IPS-NIHi7 (cell line): ENCODE results near the gene RPL38.

Source experiments
- DNase-seq: peaks from one replicate; pipeline ENCODE4 v3.0.0; 2012; ENCODE audit warnings: mixed read lengths; ENCODE audit errors: extremely low spot score

RPL38 gene

DNA sequence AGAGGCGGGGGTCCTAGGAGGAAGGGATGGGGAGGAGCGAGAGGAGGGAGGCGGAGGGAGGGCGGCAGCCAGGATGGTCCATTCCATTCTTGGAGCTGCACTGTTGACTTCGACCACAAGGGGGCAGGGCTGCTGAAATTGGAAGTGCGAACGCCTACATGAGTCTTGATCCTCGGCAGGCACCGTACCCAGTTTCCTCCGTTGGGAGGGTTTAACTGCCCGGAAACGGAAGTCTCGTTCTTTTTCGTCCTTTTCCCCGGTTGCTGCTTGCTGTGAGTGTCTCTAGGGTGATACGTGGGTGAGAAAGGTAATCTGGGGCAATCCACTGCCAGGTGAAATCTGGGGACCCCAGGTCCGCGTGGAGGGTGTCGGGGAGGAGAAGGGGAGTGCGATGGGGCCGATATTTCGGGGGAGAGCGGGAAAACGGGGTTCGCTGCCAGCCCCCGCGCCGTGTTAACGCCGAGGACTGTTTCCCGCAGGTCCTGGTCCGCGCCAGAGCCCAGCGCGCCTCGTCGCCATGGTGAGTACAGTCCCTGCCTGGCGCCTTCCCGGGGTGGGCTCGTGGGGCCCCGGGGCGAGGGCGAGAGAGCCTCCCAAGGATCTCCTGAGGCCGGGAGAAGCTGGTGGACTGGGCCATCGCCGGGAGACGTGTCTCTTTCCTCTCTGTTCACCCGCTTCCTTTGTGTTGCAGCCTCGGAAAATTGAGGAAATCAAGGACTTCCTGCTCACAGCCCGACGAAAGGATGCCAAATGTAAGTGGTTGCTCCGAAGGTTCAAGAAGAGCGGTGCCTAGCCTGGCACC, at the start of gene RPL38:
TSS of gene RPL38 (plus strand) at position 240 of the 802 bp plus-strand sequence. CDS start at position 518, 278 bp downstream.
- peak; percentile 94 for DNase-seq

DNA sequence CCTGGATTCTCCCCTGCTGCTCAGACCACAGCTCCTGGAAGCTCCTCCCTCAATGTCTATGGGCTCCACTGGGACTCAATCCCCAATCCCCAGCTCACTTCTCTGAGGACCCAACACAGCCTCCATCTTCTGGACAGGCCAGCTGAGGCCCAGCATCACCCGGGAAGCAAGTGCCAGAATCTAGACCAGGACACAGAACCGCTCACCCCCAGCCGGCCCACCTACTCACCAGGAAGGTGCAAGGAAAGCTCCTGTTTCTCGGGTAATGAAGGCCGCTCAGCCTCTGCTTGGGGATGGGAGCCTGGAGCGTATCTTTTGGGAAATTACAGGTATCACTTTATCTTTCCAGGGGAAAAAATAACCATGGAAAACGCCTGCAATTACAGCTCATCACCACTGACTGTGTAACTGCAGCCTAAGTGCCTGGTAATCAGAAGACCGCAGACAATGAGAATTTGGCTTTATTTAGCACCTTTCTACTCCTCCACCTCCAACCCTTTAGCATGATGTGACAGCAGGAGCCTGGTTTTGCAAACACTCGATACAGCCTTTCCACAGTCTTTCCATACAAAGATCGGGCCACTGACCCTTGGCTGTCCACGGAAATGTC, 49.6 kb upstream of the RPL38 start:
- DNase-seq: no peak

DNA sequence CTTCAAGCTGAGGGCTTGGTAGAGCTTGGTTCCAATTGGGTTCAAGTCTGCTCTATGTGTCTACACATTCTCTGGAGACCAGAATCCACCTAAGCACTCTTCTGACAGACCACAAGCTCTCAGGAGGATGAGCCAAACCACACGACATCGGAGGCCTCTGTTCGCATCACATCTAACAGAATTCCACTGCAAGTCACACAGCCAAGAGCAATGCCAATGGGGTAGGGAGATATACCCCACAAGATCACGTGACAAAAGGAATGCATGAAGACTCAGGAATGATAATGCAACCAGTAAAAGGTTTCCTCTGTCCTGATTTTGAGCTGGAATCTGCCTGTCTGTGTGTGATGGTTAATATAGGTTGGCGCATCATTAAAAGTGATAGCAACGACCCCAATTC, 46.6 kb upstream of the RPL38 start:
- DNase-seq: no peak

DNA sequence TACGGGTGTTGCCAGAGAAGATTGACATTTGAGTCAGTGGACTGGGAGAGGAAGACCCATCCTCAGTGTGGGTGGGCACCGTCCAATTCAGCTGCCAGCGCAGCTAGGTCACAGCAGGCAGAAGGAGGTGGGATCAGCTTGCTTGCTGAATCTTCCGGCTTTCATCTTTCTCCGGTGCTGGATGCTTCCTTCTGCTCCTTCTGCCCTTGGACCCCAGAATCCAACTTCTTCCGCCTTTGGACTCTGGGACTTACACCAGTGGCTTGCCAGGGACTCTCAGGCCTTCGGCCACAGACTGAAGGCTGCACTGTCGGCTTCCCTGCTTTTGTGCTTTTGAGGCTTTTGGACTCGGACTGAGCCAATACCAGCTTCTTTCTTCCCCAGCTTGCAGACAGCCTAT, 46.1 kb upstream of the RPL38 start:
- no peak for DNase-seq

DNA sequence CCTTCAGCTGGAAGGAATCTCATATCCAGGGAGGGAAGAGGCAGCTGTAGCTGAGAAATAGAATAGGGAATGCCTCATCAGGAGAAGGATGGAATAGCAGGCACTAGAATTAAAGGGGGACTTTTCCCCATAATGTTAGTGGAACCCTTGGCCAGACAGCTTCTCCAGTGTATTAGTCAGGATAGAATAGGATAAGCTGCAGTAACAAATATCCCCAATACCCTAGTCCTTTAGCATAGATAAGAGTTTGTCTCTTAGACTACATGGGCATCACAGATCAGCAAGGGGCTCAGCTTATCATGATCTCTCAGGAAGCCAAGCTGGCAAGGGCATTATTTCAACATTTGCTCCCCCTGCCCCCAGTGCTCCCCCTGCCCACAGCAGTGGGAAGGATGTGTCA, 44.7 kb upstream of the RPL38 start:
- no peak for DNase-seq

DNA sequence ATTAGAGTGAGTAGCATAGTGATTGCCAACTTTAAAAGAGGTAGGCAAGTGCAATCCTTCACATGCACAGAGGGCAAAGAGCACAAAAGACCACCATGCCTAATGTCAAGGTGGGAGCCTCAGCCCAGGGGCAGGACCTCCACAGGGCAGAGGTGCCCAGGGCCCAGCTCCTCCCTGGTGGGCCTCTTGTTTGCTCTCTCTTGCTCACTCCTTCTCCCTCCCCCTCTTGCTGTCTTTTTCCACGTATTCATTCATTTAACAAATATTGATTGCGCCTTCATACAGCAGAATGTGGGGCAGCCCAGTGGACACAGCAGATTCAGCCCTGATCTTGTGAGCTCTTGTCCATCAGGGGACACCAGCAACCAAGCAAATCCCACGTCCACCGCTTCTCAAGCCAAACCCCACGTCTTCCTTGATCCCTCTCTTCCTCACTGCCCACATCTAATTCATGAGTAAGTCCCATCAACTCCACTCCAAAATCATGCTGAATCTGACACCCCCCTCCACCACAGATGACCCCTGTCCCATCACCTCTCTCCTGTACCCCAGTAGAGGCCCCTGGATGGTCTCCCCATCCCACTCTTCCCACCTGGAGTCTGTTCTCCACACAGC, 44.1 kb upstream of the RPL38 start:
- no peak for DNase-seq

DNA sequence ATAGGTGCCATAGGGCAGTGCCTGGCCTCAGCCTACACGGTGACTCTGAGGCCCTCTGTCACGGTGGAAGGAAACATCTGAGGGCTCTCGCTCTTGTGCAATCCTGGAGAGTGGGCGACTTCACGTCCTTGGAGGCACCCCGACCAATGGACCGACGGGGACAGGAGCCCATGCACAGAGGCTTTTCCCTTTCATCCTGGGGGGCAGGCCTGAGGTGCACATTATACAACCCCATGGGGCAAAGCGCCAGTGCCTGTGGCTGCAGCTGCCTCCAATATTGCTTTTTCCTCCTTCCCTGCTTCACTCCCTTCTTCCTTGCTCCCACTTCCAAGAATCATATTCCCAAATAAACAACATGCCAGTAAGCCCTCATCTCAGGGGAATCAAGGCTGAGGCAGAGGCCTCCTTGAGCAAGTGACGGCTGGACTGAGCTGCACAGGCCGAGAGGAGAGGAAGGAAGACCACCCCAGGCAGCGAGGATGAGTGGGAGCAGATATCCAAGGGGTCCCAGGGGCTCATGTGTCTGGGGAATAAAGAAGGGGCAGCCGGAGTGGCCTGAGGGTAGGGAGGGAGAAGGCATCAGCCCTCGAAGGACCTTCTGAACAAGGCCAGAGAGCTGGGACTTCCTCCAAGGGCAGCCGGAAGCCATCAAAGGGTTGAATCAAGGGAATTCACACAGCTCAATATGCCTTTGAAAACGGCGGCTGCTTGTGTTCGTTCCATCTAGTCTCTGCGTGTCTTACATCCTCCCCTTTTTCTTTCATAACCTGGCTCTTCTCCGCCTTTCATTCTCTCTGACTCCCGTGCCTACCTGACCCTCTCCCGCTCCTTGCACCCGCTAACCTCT, 42.6 kb upstream of the RPL38 start:
- no peak for DNase-seq

DNA sequence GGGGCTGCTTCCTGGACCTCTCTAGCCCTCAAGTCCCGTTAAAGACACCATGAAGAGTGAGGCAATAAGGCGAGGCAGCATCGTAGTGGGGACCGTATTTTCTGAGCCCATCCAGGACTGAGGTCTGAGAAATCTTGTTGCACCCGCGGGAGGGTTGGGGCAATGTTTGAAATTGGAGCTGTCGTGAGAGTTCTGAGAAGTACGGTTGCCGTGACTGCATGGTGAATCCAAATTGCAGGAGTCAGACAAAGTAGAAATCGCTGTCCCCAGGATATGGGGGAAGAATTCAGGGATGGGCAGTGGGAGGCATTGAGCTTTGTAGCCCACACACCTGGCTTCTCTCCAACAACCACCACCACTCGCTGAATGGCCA, 42.0 kb upstream of the RPL38 start:
- no peak for DNase-seq

DNA sequence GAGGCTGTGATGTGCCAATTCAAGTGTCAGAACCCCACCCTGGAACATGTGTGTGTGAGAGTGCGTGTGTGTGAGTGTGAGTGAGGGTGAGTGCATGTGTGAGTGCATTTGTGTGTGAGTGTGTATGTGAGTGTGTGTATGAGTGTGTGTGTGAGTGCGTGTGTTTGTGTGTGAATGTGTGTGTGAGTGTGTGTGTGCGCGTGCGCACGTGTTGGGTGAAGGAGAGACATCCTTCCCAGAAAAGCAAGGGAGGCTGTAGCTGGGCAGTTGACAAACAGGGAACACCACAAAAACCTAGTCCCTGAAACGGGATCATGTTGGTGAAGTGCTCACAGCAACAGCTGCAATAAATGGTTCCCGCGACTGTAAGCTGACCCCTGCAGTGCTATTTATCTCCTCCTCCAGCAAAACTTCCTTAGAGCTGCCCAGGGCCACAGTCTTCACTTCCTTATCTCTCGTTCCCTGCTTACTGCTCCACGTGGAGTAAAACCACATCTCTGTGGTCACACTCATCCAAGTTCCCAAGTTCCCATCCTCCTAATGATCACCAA, 40.1 kb upstream of the RPL38 start:
- DNase-seq: no peak

DNA sequence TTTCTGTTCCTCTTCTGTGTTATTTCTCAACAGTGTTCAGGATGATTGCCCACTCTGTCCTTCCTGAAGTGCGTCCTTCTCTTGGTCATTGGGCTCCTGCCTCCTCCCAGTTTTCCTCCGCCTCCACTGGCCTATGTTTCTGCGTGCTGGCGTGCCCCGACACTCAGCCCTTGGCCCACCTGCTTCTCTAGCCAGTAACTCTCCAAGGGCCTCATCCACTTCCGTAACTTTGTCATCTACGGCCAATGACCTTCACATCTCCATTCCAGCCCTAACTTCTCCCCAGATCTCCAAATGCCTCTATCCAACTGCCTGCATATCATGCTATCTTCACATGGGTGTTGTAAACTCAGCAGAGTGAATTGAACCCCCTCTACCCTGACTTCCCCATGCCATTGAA, 39.6 kb upstream of the RPL38 start:
- DNase-seq: no peak

DNA sequence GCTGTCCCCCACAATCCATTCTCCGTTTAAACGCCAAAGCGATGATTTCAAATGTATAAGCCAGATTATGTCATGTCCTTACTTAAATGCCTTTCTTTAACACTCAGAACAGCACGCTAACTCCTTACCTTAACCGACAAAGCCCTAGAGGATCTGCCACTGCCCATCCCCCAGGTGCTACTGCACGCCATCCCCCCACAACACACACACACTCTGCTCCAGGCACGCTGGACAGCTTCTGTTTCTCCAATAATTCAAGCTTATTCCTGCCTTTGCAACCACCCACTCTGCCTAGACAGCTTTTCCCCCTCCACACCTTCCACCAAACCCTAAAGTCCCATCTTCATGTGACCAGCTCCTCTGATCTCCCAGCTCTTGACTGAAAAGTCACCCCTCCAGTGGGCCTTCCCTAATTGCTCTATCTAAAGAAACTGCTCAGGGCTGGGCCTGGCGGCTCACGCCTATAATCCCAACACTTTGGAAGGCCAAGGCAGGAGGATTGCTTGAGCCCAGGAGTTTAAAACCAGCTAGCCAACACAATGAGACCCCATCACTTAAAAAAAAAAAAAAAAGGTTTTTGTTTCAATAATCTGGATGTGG, 38.9 kb upstream of the RPL38 start:
- DNase-seq: no peak

DNA sequence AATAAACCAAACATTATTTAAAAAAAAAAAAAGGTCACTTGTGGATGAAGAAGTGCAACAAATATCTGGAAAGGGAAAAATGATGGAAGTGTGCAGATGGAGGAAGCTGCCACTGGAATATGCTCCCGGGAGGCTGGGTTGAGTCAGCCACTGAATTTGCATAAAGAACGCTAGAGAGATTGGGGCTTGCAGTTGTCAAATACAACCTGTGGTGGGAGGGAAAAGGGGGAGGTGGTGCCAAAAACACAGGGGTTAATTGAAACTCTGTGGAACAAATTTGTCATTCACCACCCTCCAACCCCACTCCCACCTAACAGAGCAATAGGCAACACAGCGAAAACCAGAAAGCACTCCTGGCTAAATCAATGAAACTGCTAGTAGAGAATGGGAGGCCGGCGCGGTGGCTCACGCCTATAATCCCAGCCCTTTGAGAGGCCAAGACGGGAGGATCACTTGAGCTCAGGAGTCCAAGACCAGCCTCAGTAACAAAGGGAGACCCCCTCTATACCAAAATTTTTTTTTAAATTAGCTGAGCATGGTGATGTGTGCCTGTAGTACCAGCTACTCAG, 37.6 kb upstream of the RPL38 start:
- no peak for DNase-seq

DNA sequence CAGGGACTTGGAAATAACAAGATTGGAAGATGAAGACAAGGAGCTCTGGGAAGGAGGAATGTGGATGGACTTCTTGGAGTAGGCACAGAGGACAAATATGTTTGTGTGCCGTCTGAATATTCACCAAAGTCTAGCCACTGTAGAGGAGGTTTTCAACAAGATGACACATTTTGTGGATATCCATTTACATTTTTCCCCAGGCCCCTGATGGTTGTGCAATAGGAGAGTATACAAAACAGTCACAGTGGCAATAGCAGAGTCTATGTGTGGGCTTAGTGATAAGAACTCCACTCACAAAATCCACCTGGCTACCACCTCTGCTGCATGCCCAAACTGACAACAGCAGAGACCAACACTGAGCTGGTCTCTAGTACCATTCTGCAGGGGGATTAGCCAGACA, 32.6 kb upstream of the RPL38 start:
- no peak for DNase-seq

DNA sequence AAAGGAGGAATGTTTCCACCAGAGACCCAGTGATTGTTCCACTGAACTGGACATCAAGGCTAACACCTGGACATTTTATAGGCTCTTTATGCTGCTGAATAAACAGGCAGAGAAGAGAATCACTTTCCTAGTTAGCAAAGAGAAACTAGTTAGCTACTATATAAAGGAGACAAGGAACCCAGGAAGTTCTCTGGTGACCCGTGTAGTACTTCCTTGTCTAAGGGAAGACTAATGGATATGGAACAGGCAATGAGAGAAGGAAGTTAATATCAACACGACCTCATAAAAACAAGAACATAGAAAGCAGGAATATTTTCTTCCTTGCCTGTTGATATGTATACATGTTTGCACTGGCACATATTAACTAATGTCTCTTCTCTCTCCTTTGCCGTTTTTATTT, 30.8 kb upstream of the RPL38 start:
- no peak for DNase-seq

DNA sequence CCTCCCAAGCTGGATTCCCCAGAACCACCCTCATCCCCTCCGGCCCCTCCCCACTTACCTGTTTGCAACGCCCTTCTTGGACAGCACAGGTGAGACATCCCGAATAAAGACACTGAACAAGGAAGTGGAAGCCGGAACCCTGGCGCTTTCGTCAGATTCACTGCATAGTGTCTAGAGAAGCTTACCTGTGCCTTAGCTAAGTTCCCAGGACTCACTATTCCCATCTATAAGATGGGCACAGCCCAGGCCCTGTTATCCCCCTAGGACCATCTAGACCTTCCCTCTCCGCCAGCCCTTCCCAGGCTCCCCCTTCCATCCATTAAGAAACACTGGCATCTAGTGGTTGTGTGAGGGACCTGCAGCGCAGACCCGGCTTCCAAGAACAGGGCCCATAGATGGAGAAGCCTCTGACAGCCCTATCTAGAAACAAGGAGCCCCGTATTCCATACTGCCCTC, 26.9 kb upstream of the RPL38 start:
- peak; percentile 78 for DNase-seq

DNA sequence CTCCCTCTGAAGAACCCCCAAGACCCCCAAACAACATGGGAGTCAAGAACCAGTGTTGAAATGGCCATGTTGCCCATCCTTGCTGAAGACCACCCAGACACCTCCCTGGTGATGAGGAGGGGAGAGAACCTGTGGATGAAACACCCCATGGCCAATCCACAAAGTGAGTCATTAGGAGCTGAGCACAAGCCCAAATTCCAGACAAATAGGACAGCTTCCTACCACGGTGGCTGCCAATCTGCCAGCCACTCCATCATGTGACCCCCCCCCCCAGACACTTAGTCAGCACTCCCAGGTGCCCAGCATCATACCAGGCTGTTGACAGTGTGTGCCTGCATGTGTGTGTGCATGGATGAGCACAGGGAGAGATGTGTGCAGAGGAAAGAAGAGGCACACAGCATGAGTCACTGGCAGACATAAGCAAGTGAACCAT, 26.4 kb upstream of the RPL38 start:
- DNase-seq: no peak

DNA sequence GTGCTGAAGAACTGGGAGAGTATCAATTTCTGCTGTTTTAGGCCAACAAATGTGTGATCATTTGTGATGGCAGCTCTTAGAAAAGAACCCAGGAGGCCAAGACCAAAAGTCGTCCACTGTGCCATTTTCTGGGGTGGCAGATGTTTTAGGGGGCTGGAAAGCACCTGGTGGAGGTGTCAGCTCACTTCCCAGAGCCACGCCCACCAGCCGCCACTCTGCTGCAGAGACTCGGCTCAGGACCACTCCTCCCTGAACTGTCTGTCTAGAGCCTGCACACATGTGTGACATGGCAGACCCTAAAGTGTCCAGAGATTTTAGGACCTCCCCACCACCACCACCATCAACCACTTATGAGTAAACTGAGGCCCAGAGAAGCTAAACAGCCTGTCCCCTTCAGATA, 23.9 kb upstream of the RPL38 start:
- no peak for DNase-seq

DNA sequence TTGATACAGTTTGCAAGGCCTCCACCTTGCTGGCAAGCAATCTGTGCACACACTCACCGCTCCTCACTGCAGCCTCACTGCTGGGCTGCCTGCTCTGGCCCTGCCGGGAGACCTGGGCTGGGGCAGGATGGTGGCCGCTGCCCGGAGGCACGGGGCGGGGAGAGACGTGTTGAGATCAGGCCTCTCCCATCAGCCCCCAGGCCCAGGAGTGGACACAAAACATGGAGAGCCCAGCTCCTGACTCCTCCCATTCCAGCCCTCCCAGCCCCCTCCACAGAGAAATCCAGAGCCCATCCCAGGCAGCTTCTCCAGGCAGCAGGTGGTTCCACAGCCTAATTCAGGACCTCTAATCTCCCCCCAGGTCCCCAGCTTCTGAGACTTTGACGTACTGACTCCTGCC, 23.1 kb upstream of the RPL38 start:
- DNase-seq: no peak

DNA sequence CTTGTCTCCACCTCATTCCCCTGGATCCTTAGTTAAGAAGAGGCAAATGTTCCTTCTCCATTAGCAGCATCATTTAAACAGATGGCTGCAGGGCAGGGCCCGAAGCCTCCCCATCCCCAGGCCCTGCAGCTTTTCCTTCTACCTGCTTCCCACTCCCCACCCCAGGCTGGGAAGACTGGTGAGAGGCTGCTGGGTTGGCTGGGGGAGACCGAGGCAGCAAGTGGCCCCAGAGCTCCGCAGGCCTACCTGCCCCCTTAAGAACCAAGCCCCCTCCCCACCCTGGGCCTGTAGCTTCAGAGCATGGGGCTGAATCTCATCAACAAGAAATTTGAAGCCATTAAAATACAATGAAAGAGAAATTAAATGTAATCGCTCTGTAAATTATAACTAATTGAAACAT, 22.1 kb upstream of the RPL38 start:
- no peak for DNase-seq

DNA sequence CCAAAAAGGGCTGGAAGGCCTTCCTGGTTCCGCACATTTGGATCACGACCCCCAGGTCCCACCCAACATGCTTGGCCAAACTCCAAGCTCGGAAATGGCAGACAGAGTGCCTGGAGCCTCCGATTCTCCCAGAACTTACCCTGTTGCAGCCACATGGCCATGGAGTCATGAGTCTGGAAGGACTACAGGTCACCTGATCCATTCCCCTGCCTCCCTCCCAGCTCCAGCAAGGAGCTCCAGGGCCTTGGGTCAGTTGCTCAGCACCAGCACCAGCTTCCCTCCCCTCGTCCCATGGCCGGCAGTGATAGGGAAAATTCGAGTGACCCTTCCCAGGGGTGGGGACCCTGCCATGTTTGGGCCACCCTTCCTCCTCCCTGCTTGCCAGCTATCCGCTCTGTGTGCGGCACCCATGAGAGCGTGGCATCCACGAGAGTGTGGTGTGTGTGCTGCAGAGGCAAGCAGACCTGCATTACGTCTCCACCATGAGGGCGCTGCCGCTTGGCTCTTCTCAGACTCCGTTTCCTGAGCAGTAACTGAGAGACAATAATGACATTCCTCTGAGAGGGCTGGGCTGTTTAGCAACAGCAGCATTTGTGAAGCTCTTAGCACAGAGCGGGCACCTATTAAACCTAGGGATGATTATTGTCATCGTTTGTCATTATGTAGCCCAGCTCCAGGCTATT, 21.3 kb upstream of the RPL38 start:
- no peak for DNase-seq

DNA sequence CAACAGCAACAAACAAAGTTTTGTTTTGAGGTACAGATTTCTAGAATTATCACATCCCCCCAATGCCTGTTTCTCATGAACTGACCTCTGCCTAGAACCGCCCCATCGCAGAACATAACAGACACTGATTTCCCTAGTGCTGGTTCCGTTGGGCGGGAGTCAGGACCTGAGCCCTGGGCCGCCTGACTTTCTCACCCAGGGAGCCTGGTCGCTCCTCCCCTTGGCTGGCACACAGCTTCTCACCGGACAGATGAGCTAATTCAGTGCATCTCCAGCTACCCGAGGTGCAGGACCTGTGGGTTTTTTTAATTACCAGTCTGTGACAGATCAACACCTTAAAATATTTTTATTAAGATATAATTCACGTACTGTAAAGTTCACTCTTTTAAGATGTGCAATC, 20.1 kb upstream of the RPL38 start:
- DNase-seq: no peak
